ENCODE results near the gene ZNF214.
"Not testable (repeated sequence)": the region's sequence is repeated elsewhere in the genome, so short reads cannot be mapped to it uniquely, and the experiment has no call there.

Gene ZNF214

GRCh38 chr11:6992026-6992425, 28.1 kb downstream of the ZNF214 start:
- TF ChIP-seq CTCF (conservative IDR thresholded peaks at IDR 0.05; ENCODE audit: low read depth, low read length): no peak
- peak; percentile 71 for DNase-seq (ENCODE audit: low read depth)
- H3K4me3 ChIP-seq (ENCODE audit: low read depth, low read length): no peak overlapping the region

GRCh38 chr11:6991227-6991626, 28.9 kb downstream of the ZNF214 start:
- TF ChIP-seq CTCF (conservative IDR thresholded peaks at IDR 0.05; ENCODE audit: low read depth, low read length): no peak
- no peak for DNase-seq (ENCODE audit: low read depth)
- no peak overlapping the region for H3K4me3 ChIP-seq (ENCODE audit: low read depth, low read length)

DNA sequence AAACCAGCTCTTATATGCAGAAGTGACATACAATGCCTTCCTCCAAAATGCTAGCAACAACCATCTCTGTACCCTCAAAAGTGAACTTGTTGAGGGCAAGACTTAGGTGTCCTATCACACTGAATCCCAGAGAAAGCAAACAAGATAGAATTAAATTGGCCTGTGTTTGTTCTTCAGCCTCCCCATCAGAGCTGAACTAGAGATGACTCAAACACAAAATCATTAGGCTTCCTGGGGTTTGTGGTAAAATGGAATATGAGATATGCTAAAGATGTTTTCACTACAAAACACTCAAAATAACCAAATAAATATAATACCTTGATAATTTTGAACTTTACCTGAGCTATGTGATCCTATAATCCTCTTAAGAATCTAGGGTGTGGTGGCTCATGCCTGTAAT, 31.6 kb downstream of the ZNF214 start:
- DNase-seq (ENCODE audit: low read depth): peak; percentile 72
- TF ChIP-seq CTCF (conservative IDR thresholded peaks at IDR 0.05; ENCODE audit: low read depth, low read length): no peak
- no peak overlapping the region for H3K4me3 ChIP-seq (ENCODE audit: low read depth, low read length)

- no peak for DNase-seq (ENCODE audit: low read depth)
- TF ChIP-seq CTCF (conservative IDR thresholded peaks at IDR 0.05; ENCODE audit: low read depth, low read length): no peak
- H3K4me3 ChIP-seq (ENCODE audit: low read depth, low read length): no peak overlapping the region
These were observed 33.7 kb downstream of the ZNF214 start for GRCh38 chr11:6986487-6986886.

DNA sequence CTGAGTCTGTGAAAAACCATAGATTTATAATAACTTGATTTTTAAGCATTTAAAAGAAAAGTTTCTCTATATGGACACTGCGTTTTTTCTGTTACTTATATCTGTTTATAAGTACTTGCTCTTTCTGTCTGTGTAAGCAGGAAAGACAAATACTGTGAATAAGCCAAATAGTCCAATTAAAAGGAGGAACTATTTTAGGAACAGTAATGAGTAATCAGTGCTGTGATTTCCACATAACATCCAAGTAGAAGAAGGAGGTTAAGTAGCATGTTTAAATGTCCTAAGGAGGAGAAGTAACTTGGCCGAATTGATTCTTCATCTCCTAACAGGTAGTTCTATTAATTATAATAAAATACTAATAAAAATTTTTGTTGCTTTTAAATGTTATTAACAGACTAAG, 40.8 kb downstream of the ZNF214 start:
- DNase-seq (ENCODE audit: low read depth): peak; percentile 13
- H3K4me3 ChIP-seq (ENCODE audit: low read depth, low read length): no peak overlapping the region
- no peak for TF ChIP-seq CTCF (conservative IDR thresholded peaks at IDR 0.05; ENCODE audit: low read depth, low read length)

GRCh38 chr11:6969854-6970253, 50.3 kb downstream of the ZNF214 start:
- H3K4me3 ChIP-seq (ENCODE audit: low read depth, low read length): not testable (repeated sequence)
- DNase-seq (ENCODE audit: low read depth): peak; percentile 68

- TF ChIP-seq CTCF (conservative IDR thresholded peaks at IDR 0.05; ENCODE audit: low read depth, low read length): no peak
- DNase-seq (ENCODE audit: low read depth): peak; percentile 18
- no peak overlapping the region for H3K4me3 ChIP-seq (ENCODE audit: low read depth, low read length)
These were observed 51.3 kb downstream of the ZNF214 start for GRCh38 chr11:6968816-6969215.

DNA sequence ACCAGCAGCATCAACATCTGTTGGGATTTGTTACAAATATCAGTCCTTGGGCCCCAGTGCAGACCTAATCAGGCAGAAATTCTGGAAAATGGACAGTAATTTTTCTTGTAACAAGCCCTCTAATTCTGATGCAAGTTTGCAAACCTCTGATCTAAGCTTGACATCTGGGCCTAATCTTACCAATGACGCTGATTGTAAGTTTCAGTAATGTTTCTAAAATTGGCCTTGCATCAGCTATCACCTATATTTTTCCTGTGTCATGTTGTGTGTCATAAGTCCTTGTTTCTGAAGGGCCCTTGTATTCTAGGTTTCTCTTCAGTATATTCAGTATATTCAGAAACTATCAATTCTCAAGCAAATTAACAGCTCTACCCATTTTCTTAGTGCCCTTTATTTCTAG, 57.5 kb downstream of the ZNF214 start:
- no peak for DNase-seq (ENCODE audit: low read depth)
- no peak for TF ChIP-seq CTCF (conservative IDR thresholded peaks at IDR 0.05; ENCODE audit: low read depth, low read length)
- H3K4me3 ChIP-seq (ENCODE audit: low read depth, low read length): no peak overlapping the region
